A549 (cell line): ENCODE results near the gene CDH6.

Experiments used
- KDM5A ChIP-seq: fragments of 200-600 bp; sonication (generic); IDR thresholded peaks from 2 replicates; pipeline ENCODE4 v1.6.1; 2016; ENCODE audit warnings: antibody characterized with exemption, mild to moderate bottlenecking
- RAD21 ChIP-seq, 2 experiments: fragments of >200 bp in 1 of 2; sonication (Bioruptor Twin) in 1 of 2; formaldehyde crosslinking in 1 of 2; IDR thresholded peaks in 1 of 2; conservative IDR thresholded peaks in 1 of 2; 2 replicates in 1 of 2; 3 replicates in 1 of 2; pipeline ENCODE4 v1.6.1; 2012 to 2018; ENCODE audit warnings: inconsistent platforms in 1 of 2
- RFX5 ChIP-seq: fragments of 450-650 bp; IDR thresholded peaks from 2 replicates; pipeline ENCODE4 v1.7.1; 2014; ENCODE audit warnings: antibody characterized with exemption, mild to moderate bottlenecking, moderate library complexity
- TF ChIP-seq, protein P1 (sequence below): IDR thresholded peaks from 2 replicates; pipeline ENCODE4 v1.6.1; 2012; ENCODE audit warnings: low read depth, borderline replicate concordance

DNA sequence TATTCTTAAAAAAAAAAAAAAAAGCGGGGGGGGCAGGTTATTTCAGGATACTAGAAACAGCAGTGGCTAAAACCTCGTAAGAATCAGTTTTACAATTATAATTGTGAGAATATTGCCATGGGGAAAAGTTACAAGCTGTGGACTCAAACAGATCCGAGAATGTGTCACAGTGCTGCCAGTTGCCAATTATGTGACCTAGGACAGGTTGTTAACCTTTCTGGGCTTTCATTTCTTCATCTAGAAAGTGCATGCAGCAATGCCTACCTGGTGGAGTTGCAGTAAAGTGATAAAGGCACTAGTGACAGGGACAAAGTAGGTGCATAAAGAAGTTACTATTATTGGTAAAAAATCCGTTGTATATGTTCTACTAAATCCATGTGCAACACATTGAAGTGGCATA, 75.8 kb downstream of the CDH6 start:
- TF ChIP-seq KDM5A (no peak), RAD21 (conservative IDR thresholded peaks at IDR 0.05 in 1 of 2, IDR thresholded peaks at IDR 0.05 in 1 of 2) (no peak), RFX5 (no peak)
- TF ChIP-seq, protein P1, sequence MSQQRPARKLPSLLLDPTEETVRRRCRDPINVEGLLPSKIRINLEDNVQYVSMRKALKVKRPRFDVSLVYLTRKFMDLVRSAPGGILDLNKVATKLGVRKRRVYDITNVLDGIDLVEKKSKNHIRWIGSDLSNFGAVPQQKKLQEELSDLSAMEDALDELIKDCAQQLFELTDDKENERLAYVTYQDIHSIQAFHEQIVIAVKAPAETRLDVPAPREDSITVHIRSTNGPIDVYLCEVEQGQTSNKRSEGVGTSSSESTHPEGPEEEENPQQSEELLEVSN: no peak
